ENCODE measurements around the gene NOSIP. TPM values are rescaled to one million over a fixed set of nuclear protein-coding genes. Genes with fewer than 3 reads are reported as not detected.

Gene NOSIP
- total RNA-seq, 1 donor from 2014 or later: 82.1 TPM

DNA sequence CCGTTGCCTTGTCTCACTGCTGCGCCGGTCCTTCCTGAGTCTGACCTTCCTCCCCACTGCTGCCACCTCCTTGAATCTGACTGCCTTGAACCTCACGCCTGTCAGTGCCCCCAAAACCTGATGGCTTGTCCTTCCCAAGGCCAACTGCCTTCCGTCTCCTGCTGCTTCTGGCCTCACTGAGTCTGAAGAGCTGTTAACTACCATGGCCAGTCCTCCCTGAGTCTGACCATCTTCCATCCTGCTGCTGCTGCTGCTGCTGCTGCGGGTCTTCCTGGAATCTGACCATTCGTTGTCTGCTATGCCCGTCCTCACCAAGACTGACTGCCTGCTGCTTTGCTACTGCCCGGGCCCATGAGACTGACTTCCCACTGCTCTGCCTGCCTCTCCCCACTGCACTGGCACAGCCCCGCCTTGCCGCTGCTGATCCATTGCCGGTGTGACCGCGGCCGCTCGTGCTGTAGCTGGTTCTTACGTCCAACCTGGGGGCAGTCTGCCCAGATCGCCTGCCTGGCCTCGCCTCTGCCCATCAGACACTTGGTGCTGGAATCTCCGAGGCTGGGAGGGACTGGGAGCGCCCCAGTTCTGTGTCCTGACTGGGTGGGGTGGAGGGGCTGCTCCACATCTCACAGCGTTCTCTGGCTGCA lies 55.4 kb downstream of the NOSIP start:
- H3K9me3 Mint-ChIP-seq (ENCODE audit: low read depth): no peaks in the 10 kb centered on the region
- H3K27ac Mint-ChIP-seq: peak overlapping the region; percentile 83

DNA sequence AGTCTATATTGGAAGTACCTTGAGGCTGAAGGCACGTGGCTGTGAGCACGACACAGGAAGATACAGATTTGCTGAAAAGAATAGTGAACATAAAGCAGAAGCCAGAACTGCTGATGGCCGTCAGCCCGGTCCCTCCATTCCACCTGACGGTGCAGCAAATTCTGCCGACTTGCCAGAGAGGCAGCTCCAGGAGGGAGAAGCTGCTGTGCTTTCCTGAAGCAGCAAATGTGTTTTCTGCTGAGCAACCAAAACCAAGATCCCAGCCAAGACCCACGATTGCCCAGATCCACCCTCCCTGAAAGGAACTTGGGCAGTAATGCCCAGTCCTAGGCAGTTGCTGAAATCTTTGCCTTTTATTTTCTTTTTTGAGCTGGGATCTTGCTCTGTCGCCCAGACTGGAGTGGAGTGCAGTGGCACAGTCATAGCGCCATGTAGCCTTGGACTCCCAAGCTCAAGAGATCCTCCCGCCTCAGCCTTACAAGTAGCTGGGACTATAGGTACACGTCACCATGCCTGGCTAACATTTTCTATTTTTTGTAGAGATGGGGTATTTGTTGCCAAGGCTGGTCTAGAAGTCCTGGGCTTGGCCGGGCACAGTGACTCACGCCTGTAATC lies 59.5 kb downstream of the NOSIP start:
- Mint-ChIP-seq H3K27ac (peak overlapping the region; percentile 56), H3K4me1 (ENCODE audit: low read depth) (peaks cover 2% of the 10 kb centered on the region), H3K9me3 (ENCODE audit: low read depth) (no peaks in the 10 kb centered on the region), H3K36me3 (ENCODE audit: insufficient read depth) (peaks cover 31% of the 10 kb centered on the region), H3K27me3 (no peaks in the 10 kb centered on the region), H3K4me3 (ENCODE audit: low read depth) (no peak overlapping the region)
- no peak for DNase-seq (ENCODE audit: low spot score, unreplicated experiment)
- TF ChIP-seq, protein P1, sequence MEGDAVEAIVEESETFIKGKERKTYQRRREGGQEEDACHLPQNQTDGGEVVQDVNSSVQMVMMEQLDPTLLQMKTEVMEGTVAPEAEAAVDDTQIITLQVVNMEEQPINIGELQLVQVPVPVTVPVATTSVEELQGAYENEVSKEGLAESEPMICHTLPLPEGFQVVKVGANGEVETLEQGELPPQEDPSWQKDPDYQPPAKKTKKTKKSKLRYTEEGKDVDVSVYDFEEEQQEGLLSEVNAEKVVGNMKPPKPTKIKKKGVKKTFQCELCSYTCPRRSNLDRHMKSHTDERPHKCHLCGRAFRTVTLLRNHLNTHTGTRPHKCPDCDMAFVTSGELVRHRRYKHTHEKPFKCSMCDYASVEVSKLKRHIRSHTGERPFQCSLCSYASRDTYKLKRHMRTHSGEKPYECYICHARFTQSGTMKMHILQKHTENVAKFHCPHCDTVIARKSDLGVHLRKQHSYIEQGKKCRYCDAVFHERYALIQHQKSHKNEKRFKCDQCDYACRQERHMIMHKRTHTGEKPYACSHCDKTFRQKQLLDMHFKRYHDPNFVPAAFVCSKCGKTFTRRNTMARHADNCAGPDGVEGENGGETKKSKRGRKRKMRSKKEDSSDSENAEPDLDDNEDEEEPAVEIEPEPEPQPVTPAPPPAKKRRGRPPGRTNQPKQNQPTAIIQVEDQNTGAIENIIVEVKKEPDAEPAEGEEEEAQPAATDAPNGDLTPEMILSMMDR (IDR thresholded peaks at IDR 0.05; ENCODE audit: unreplicated experiment): no peak

More for the DNA sequence above, 55.4 kb downstream of the NOSIP start:
- peaks cover 41% of the 10 kb centered on the region for H3K36me3 Mint-ChIP-seq (ENCODE audit: insufficient read depth)
- peaks cover 2% of the 10 kb centered on the region for H3K27me3 Mint-ChIP-seq
- no peak overlapping the region for H3K4me3 Mint-ChIP-seq (ENCODE audit: low read depth)
- DNase-seq (ENCODE audit: low spot score, unreplicated experiment): no peak
- TF ChIP-seq, protein P1 (IDR thresholded peaks at IDR 0.05; ENCODE audit: unreplicated experiment): no peak
- H3K4me1 Mint-ChIP-seq (ENCODE audit: low read depth): peaks cover 3% of the 10 kb centered on the region

DNA sequence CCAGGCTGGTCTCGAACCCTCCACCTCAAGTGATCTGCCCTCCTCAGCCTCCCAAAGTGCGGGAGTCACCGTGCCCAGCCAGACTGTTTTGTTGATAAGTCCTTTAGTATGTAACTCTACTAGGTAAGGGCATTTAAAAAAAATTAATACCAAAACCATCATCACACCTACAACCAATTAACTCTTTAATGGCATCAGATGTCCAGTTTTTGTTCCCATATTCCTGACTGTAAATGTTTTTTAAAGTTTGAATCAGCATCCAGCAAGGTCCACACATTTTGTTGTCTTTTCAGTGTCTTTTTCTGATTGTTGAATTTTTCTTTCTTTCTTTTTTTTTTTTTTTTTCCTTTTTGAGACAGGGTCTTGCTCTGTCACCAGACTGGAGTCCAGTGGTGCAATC lies 62.3 kb downstream of the NOSIP start:
- TF ChIP-seq, protein P1 (IDR thresholded peaks at IDR 0.05; ENCODE audit: unreplicated experiment): no peak
- Mint-ChIP-seq H3K4me1 (ENCODE audit: low read depth) (peaks cover 17% of the 10 kb centered on the region), H3K4me3 (ENCODE audit: low read depth) (no peak overlapping the region), H3K9me3 (ENCODE audit: low read depth) (no peaks in the 10 kb centered on the region), H3K36me3 (ENCODE audit: insufficient read depth) (peaks cover 19% of the 10 kb centered on the region), H3K27me3 (no peaks in the 10 kb centered on the region), H3K27ac (no peak overlapping the region)
- no peak for DNase-seq (ENCODE audit: low spot score, unreplicated experiment)

DNA sequence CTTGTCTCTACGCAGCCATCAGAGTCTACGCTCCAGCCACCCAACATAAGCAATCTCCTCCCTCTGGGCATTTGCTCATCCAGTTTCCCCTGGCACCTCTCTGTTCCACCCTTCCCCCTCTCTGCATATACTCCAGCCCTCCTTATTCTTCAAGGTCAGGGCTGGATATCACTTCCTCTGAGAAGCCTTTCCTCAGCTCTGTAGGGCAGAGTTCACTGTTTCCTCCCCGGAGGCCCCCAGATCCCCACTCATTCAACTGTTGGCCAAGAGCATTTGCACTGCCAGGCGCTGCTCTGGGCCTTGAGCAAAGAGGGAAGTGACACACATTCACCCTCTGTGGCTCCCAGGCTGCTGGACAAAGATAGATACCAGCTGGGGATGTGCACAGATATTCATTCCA lies 64.6 kb downstream of the NOSIP start:
- Mint-ChIP-seq H3K4me3 (ENCODE audit: low read depth) (peak overlapping the region; percentile 82), H3K27me3 (no peaks in the 10 kb centered on the region), H3K36me3 (ENCODE audit: insufficient read depth) (peaks cover 17% of the 10 kb centered on the region), H3K27ac (no peak overlapping the region), H3K9me3 (ENCODE audit: low read depth) (no peaks in the 10 kb centered on the region), H3K4me1 (ENCODE audit: low read depth) (peaks cover 28% of the 10 kb centered on the region)
- DNase-seq (ENCODE audit: low spot score, unreplicated experiment): no peak
- TF ChIP-seq, protein P1 (IDR thresholded peaks at IDR 0.05; ENCODE audit: unreplicated experiment): no peak

DNA sequence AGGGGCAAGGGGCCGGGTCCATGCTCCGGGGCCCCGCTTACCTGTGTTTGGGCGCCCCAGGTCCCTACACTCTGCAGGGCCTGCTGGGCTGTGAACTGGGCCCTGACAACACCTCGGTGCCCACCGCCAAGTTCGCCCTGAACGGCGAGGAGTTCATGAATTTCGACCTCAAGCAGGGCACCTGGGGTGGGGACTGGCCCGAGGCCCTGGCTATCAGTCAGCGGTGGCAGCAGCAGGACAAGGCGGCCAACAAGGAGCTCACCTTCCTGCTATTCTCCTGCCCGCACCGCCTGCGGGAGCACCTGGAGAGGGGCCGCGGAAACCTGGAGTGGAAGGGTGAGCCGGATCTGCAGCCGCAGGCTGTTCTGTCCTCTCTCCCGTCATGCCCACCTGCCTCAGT lies 66.2 kb downstream of the NOSIP start:
- H3K36me3 Mint-ChIP-seq (ENCODE audit: insufficient read depth): peaks cover 8% of the 10 kb centered on the region
- TF ChIP-seq, protein P1 (IDR thresholded peaks at IDR 0.05; ENCODE audit: unreplicated experiment): no peak
- peak overlapping the region; percentile 67 for H3K27ac Mint-ChIP-seq
- no peaks in the 10 kb centered on the region for H3K9me3 Mint-ChIP-seq (ENCODE audit: low read depth)
- DNase-seq (ENCODE audit: low spot score, unreplicated experiment): no peak
- H3K4me1 Mint-ChIP-seq (ENCODE audit: low read depth): peaks cover 28% of the 10 kb centered on the region
- no peaks in the 10 kb centered on the region for H3K27me3 Mint-ChIP-seq
- H3K4me3 Mint-ChIP-seq (ENCODE audit: low read depth): peak overlapping the region; percentile 82

All from progenitor cell of endocrine pancreas (in vitro differentiated cells).